HG03280 (cell line): ENCODE results near the gene STX1B.

Experiments used
- ATAC-seq: cut with Tn5 transposase; IDR thresholded peaks from one replicate; pipeline ENCODE4 v1.9.1; 2021; ENCODE audit warnings: mild to moderate bottlenecking, moderate library complexity; ENCODE audit not compliant: unreplicated experiment

The STX1B gene

DNA sequence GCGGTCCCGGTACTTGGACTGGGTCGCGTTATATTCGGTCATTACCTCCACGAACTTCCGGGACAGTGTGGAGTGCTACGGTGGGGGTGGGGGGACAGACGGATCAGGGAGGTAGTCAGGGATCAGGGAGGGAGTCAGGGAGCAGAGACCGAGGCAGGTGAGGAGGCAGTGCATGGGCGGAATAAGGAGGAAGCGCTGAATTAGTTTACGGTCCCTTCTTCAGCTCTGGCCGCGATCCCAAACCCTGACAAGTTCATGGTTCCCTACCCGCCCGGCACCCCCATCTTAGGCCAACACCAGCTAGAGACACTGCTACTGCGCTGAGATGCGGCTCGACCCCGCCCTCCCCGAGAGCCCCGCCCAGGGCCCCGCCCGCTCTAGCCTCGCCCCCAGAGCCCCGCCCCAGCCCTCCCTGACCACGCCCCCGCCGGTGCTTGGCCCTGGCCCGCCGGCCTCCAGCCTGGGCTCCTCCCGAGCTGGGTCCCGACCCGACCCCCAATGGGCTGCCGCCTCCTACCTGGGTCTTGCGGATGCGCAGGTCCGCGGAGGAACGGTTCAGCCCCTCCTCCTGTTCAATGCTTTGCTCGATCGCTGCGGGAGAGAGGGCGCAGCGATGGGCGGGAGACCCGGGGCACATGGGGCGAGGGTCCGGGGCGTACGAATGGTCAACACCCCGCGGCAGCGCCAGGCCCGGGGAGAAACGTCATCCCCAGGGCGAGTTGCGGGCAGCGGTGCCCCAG lies 13.3 kb downstream of the STX1B start:
- peak; percentile 87 for ATAC-seq

- no peak for ATAC-seq
Observed at GRCh38 chr16:30996324-30996984, 14.0 kb downstream of the STX1B start.

GRCh38 chr16:30995927-30996323 lies 14.5 kb downstream of the STX1B start:
- no peak for ATAC-seq

- ATAC-seq, result no peak
Observed at GRCh38 chr16:30992931-30993816, 17.3 kb downstream of the STX1B start.

GRCh38 chr16:30992276-30992780 lies 18.1 kb downstream of the STX1B start:
- ATAC-seq, result no peak

DNA sequence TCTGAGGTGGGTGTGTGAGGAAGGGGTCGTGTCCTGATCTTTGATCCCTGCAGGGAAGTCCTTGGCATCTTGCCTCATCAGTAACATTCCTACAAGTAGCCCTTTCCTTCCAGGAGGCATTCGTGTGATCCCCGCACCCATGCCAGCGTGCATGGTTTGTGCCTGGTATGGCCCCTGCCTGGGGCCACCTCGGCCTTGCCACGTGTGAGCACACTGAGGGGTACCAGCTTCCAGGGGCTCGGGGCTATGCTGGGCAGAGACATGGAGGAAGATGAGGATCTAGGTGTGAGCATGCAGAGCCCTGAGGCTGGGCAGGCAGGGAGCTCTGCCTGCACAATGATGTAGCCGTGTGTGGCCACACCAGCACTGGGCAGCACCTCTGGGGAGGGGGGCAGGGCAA lies 19.4 kb downstream of the STX1B start:
- ATAC-seq, result no peak

DNA sequence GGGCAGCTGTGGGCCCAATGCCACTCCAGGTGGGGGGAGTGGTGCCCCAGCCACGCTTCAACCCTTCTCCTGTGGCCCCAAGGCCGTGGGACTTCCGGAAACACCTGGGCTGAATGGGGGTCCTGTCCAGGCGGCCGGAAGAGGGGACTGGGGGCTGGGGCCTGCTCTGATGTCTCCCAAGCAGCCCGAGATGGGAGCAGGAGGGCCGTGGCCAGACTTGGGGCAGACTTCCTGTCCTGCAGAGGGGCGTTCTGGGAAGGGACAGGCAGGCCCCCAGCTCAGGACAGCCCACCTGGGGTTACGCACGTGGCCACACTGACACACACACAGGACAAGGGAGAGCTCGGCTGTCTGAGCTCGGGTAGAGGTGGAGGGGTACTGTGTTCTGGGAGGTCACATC lies 20.3 kb downstream of the STX1B start:
- no peak for ATAC-seq

DNA sequence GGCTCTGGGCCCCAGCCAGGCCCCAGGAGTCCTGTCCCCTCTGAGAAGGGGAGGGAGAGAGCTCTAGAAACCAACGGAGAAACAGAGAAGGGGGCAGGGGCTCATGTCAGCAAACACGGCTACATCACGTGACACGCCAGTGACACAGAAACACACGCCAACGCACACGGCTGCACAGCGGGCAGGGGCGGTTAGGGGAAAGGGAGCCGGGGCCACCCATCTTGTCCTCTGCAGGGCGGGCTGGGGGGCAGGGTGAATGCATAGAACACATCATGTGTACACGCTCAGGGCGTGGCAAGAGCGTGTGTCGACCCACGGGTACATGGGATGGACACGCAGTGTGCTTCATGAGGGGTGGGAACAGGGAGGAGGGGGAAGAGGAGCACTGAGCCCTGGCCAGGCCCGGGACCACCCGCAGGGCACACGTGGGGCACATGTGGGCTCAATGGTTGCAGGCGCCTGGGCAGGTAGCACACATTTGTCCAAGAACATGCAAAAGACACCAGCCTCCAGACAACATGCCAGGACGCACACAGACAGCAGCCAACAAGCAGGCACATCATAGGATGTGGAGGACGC lies 20.9 kb downstream of the STX1B start:
- no peak for ATAC-seq

DNA sequence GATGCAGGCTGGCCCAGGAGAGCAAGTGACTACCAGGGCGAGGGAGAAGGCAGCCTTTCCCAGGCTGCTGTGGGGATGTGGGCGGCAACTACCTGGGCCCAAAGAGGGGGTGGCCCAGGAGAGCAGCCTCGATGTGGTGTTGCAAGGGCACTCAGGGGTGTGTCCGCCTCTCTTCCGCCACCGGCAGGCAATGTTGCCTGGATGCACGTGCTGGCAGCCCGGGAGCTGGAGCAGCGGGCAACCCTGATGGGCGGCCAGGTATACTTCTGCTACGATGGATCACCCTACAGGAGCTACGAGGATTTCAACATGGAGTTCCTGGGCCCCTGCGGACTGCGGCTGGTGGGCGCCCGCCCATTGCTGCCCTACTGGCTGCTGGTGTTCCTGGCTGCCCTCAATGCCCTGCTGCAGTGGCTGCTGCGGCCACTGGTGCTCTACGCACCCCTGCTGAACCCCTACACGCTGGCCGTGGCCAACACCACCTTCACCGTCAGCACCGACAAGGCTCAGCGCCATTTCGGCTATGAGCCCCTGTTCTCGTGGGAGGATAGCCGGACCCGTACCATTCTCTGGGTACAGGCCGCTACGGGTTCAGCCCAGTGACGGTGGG lies 22.8 kb downstream of the STX1B start:
- ATAC-seq, result no peak

DNA sequence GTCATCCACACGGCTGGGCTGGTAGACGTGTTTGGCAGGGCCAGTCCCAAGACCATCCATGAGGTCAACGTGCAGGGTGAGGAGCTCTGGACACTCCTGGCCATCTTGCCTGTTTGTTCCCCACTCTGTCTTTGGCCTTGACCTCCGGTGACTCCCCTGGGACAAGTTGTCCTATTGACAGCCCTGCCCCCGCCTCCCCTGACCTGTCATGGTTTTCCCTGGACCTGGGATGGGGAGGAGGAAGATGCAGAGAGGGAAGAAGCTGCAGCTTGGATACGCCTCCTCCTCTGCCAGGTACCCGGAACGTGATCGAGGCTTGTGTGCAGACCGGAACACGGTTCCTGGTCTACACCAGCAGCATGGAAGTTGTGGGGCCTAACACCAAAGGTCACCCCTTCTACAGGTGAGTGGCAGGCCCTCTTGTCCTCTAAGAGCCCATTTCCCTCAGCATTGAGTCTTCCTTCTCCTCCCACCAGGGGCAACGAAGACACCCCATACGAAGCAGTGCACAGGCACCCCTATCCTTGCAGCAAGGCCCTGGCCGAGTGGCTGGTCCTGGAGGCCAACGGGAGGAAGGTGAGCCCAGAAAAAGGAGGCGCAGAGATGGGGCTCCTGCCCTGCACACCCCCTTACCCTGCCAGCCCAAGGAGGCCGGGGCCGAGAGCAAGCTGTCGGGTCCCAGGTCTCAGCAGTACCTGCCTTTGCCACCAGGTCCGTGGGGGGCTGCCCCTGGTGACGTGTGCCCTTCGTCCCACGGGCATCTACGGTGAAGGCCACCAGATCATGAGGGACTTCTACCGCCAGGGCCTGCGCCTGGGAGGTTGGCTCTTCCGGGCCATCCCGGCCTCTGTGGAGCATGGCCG lies 24.1 kb downstream of the STX1B start:
- no peak for ATAC-seq

GRCh38 chr16:30985401-30986128 lies 24.9 kb downstream of the STX1B start:
- no peak for ATAC-seq

DNA sequence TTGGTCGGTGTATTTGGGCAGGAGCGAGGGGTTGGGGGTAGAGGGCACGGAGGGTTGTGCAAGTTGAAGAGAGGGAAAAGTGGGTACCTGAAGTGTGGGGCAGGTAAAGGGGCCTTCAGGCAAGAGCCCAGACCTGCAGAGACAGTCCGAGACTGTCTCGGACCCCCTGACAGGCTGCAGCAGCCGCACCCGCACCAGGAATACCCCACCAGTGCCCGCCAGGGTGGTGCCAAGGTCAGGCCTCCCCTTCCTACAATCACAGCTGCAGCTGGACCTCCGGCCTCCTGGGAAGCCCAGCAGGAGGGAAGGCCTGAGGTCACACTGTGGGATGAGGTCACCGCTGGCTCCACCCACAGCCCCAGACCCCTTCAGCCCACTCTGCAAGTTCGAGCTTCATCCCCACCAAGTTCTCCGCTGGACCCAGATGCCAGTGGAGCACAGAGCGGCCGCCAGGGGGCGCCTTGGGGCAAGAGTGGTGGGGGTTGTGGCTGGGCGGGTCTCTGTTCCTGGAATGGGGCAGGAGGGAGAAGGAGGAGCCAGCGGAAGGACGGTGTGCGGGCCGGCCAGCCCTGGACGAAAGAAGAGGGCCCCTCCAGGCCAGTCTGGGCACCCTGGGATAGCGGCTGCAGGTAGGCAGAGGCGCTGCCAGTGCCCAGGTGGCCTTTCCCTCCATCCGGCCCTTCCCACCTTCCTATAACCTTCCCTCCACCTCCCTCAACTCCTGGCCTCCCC lies 25.6 kb downstream of the STX1B start, which contains the start of gene HSD3B7:
TSS of gene HSD3B7 (plus strand) at position 539 of the 732 bp plus-strand sequence. CDS start 452 bp downstream, outside the sequence.
- ATAC-seq, result peak; percentile 50

- no peak for ATAC-seq
Observed at GRCh38 chr16:30983898-30984610, 26.4 kb downstream of the STX1B start.

- no peak for ATAC-seq
Observed at GRCh38 chr16:30983289-30983889, 27.0 kb downstream of the STX1B start.

- no peak for ATAC-seq
Observed at GRCh38 chr16:30982548-30983288, 27.7 kb downstream of the STX1B start.

DNA sequence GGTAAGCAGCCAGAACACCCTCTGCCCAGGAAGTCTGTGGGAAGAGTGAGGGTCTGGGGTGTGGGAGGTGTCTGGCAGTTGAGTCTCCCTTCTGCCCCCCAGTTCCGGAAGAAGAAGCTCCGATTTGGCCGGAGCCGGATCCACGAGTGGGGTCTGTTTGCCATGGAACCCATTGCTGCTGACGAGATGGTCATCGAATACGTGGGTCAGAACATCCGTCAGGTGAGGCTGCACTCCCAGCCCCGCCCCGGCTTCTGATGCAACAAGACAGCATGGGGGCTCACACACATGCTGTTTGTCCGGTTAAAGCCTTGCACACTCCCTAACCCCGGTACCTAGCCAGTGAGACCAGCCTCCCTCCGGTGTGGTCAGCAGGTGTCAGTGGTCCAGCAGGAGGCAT lies 29.5 kb downstream of the STX1B start:
- ATAC-seq, result no peak
